ENCODE data around the gene TP73.
"Not testable (repeated sequence)": the region's sequence is repeated elsewhere in the genome, so short reads cannot be mapped to it uniquely, and the experiment has no call there.

Gene TP73

DNA sequence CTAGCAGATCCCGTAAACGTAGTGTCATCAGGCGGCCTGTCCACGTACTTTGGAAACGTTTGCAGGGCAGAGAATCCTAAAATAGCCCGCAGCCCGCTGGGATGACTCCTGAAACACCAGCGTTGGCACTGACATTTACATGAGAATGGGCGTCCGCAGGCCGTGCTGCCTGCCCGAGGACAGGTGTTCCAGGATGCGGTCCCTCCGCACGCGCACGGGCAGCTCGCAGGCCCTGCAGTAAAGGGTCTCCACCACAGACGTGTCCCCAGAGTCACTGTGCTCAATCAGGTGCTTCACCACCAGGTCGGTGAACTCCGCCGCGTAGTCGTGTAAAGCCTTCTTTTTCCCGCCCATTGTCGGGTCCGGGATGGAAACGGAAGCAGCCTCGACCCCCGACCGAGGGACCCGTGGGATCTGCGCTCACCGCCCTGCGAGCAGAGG is 94.1 kb downstream of the TP73 start:
- peak; percentile 29 for DNase-seq

DNA sequence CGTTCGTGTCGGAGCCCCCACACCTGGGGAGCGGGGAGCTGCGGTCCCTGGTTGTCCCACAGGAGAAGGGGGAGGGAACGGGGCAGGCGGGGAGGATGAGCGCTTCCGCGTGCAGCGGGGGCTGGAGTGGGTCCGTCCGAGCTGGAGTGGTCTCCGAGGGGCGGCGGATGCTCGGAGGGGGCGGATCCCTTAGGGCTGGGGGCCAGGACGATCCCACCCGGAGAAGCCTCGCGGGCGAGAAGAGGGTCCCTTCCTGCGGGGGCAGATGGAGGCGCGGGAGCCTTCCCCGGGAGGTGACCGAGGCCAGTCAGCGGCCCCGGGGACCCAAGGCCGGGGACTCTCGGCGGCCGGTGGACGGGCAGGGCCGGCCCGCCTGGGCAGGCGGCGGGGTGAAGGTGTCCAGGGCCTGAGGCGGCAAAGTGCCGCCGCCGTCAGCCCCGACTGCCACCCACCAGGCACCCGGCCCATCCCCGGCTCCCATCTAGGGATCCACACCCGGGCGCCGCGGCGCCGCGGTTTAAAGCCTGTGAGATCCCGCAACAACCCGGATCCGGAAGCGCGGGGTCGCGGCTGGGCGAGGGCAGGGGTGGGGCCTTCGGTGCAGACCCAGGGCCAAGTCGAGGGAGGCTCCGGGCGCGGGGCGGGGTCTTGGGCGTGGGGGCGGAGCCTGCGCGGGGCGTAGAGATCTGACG is 94.7 kb downstream of the TP73 start:
- peak; percentile 93 for DNase-seq

DNA sequence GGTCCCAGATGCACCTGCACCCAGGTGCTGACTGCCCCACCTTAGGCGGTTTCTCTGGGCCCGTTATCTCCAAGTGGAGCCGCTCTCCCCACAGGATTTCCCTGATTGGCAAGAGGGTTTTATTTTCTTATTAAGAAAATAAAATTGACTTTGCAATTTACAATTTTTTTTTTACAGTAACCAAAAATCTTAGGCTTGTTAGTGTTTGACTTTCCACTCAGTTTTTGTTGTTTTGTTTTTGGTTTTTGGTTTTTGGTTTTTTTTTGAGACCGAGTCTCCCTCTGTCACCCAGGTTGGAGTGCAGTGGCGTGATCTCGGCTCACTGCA is 95.2 kb downstream of the TP73 start:
- no peak for DNase-seq

DNA sequence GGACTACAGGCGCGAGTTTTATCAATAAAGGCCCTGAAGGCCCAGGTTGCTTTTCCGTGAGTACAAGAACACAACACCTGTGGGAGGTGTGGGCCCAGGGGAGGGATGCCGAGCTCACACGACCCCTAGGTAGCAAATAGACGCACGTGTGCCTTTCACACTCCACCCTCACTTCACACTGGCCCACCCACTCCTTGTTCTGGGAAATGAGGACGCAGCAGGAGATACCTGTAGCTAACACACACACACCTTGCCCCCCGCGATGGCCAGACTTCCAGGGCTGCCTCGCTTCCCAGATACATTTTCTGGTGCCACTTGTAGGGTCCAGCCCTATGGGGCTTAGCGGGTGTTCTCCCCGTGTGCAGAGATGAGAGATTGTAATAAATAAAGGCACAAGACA is 95.6 kb downstream of the TP73 start:
- DNase-seq: no peak

DNA sequence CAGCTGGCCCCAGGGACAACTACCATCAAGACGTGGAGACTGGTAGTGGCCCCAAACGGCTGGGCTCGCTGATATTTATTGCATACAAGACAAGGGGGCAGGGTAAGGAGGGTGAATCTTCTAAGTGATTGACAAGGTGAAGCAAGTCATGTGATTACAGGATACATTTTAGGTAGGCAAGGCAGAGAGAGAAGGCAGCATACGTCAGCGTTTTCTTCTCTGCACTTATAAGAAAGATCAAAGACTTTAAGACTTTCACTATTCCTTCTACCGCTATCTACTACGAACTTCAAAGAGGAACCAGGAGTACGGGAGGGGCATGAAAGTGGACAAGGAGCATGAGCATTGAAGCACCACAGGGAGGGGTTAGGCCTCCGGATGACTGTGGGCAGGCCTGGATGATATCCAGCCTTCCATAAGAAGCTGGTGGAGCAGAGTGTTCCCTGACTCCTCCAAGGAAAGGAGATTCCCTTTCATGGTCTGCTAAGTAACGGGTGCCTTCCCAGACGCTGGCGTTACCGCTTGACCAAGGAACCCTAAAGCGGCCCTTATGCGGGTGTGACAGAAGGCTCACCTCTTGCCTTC is 96.1 kb downstream of the TP73 start:
- not testable (repeated sequence) for DNase-seq

DNA sequence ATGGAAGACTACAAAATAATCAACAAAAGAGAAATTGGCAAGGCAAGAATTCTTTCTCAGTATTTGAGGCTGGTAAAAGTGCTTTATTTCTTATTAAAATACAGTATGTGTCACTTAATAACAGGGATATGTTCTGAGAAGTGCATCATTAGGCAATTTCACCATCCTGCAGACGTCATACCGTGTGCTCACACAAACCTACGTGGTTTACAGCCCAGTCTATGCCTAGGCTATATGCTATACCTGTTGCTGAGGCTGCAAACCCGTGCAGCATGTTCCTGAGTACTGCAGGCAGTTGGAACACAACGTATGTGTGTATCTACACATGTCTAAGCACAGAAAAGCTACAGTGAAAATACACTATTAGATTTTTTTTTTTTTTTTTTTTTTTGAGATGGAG is 97.2 kb downstream of the TP73 start:
- DNase-seq: no peak

DNA sequence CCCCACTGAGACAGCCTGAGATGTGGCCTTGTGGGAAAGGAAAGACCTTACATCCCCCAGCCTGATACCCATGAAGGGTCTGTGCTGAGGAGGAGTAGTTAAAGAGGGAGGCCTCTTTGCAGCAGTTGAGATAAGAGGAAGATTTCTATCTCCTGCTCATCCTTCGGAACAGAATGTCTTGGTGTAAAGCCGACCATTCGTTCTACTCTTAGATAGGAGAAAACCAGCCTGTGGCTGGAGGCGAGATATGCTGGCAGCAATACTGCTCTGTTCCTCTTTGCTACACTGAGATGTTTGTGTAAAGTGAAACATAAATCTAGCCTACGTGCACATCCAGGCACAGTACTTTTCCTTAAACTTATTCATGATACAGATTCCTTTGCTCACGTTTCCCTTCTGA is 98.4 kb downstream of the TP73 start:
- DNase-seq: no peak

DNA sequence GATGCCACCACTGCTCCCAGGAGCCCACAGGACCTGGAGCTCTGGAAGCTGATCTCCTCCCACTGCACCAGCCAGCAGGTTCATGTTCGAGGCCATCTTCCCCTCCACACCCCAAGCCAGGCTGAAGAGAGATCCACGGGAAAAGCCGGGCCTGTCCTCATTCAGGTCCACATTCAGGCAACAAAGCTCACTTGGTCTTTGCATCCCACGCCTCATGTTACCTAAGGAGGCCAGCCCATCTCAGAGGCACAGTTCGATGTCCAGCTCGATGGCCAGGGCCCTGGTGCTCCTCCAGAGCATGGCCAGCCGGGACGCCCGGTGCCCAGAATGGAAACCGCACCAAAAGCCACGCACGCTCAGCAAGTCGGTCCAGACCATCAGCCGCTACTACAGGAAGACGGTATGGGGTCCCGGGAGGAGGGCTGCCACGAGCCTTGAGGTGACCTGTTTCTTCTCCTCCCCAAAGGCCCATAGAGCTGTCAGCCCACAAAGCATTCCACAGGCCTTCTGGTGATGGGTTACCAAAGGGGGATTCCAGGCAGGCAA is 100.2 kb downstream of the TP73 start, which contains the start of gene CCDC27:
CCDC27 (plus strand) TSS at position 51 of the 546 bp plus-strand sequence; CDS start at position 83, 32 bp downstream.
- DNase-seq: no peak

DNA sequence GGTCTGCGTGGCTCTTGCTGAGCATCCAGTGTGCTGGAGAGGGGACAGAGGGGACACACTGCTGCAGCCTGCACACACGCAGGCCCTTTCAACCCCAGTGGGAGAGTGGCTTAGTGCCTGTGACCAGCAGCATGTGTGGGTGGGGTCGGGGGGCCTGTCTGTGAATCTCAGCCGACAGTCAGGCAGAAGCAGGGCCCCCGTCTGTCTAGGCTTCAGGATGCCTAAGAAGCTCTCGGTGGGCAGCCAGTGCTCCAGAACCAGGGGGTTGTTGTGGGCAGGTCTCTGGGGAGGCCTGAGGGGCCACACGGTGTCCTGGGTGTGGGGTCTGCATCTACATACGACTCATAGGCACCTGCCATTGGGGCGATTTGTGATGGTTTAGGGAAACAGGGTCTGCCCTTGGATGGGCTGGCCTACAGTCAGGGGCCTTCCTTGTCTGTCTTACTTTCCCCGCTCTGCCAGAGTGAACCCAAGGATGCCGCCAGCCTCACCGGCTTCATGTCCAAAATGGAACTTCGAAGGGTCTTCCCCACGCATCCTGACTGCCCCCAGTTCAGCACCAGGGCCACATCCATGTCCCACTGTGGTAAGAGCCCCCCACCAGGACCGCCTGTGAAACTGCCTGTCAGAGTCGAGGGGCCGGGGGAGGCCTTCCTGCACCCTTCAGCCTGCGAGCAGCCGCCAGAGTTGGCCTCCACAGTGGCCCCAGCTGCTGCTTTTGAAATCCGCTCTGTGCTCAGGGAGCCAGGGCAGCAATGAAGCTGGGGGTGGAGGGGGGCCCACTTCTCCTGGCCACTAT is 101.5 kb downstream of the TP73 start:
- DNase-seq: no peak

DNA sequence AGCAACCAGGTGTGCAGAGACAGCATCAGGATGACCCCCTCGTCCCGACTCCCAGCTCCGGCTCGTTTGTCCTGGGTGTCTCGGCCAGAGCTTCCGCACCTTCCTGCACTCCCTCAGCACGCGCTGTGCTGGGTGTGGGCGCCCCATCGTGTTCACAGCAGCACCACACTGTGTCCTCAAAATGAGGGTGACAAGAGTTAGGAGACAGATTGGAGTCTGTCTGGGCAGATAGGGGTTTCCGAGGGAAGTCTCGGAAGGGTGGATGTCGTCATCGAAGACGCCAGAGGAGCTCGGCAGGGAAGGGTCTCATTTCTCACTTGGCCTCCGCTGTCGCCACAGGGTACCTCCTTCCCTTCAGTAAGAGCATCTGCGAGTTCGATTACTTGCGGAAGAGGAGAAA is 104.1 kb downstream of the TP73 start:
- DNase-seq: no peak

DNA sequence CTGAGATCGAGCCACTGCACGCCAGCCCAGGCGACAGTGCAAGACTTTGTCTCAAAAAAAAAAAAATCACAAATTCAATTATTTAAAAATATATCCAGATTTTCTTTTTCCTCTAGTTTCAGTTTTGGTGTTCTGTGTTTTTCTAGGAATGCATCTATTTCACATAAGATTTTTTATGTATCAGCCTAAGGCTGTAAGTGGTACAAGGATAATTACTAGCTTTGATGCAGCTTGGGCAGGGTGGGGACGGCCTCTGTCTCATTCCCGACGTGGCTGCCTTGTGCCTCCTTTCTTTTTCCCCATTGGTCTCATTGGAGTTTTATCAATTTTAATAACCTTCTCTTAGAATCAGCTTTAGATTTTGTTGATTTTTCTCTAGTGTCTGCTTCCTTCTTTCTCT is 106.8 kb downstream of the TP73 start:
- no peak for DNase-seq

DNA sequence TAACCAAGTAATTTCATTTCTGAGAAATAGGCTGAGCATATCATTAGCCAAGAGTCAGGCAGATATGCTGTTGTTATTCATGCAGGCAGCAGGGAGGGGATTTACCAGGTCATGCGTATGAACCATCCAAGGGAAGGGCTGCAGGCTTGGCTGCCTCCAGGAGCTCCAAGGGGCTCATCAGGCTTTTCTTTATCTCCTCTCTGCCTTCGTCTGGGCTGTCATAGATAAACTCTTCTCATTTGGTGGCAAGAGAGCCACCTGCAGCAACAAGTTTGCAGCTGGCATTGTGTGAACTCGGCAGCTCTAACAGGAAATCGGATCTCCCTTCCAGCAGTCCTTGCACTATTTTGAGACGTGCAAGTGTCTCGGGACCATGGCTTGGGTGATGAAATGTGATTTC is 107.5 kb downstream of the TP73 start:
- no peak for DNase-seq

DNA sequence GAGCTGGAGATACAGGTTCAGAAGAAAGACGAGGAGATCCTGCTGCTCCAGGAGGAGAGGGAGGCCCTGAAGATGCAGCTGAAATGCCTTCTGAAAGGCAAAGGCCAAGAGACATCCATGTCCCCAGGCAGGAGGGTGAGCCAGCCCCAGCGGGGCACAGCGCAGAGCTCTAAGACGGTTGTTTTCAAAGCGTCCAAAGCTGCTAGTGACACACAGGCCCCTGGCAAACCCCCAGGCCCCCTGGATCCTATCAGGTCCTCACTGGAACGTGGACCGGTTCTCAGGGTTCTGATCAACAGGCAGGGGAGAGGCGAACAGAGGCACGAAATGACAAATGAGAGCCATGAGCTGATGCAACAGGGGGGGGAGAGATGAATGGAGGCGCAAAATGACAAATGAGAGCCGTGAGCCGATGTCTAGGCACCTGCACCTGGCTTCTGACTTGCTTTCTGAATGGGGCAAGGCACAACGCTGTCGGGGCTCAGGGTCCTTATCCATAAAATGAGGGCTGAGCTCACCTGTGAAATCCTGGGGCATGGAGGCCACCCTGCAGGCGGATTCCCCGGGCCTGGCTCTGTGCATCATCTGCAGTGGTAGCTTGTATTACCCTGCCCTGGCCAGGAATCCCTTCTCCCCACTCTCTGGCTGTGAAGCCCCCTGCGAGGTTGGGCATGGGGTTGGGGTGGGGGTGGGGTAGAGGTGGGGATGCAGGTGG is 109.1 kb downstream of the TP73 start:
- no peak for DNase-seq

DNA sequence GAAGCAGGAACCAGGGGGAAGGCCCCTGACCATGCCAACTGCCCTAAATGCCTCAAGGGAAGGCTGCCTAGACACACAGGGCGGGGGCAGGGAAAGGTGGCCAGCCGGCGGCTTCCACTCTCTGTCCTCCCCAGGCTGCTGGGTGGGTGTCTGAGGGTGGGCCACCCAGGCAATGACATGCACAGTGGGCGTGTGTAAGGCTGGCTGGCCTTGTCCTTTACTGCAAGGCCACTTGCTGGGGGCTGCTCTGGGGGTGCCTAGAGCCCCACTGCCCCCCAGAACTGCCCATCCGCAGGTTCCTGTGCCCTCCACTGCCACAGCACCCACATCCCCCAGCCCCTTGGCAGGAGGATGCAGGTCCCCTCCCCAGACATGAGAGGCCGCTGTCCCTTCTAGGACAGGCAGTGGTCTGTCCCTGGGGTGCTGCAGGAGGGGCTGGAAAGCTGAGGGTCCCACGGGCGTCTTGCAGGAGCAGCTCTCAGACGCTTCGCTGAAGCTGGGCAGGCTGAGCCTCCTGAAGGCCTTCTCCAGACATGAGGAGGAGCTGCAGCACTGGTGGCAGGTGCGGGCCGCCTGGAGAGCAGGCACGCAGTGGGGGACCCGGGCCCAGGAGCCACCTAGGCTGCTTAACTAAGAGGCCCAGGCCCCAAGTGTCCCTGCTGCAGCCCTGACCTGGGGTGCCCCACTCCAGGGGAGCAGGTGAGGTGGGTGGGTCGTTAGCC is 110.0 kb downstream of the TP73 start:
- no peak for DNase-seq

DNA sequence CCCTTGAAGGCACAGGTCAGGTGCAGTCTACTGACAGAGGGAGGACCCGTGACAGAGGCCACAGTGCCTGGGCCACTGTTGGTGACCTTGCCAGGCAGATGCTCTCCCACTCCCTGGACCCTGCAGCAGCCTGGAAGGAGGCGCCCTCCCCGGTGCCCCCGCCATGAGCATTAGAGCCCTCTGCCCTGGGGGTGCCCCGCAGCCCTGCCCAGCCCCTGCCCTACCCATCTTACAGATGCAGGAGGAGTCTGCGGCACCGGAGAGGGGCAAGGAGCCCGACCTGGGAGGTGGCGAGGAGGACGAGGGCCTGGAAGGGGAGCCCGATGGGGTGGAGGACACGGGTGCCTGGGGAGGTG is 110.5 kb downstream of the TP73 start:
- no peak for DNase-seq

DNA sequence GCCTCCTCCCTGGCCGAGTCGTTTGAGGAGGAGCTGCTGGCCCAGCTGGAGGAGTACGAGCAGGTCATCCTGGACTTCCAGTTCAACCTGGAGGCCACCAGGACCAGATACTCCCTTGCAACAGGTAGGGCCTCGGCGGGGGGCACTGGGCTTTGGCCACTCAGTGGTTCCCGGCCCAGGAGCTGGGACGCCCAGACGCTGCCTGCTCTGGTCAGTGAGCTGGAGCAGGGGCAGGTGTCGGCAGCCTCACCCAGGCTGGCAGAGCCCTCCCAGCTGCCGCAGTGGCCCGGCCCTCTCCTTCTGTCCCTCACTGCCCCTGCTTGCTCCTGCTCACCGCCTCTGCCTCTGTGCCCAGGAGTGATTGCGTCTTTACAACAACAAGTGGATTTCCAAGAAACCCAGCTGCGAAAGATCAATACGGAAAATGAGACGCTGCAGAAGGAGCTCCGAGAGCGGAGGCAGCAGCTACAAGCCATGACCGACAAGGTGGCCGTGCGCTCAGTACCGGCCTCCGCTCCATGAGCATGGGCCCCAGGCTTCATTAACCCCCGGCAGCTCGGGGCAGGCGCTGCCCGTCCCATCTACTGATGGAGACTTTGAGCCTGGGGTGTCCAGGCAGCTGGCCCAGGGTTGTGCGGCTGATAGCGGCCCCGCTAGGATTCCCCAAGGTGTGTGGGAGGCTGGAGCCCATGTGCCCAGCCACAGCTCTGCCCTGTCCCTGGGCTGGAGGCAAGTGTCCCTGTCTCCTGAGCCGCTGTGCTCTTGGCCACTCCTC is 111.2 kb downstream of the TP73 start:
- DNase-seq: peak; percentile 44

DNA sequence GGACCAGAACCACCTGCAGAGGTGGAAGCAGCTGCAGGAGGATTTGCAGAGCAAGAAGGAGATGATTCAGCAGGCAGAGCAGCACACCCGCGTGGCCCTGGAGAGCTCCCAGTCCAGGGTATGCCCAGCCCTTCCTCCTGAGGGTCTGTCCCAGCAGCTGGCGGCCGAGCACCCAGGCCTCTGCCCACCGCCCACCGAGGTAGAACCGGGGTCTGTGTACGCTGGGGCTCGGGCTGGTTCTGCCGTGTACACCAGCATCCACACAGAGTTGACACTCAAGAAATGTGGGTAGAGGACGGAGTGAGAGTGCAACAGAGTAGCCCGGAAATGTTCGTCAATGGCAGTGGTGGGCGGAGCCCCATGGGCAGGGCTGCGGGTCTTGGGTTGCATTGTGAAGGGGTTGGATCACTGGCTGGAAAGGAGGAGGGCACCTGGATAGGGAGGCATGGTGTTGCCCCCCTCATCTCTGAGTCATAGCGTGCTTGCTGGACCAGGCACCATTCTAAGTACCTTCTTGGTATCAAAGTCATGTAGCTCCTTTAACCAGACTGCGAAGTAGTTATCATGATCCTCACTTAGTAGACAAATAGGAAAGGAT is 115.1 kb downstream of the TP73 start:
- DNase-seq: peak; percentile 43

DNA sequence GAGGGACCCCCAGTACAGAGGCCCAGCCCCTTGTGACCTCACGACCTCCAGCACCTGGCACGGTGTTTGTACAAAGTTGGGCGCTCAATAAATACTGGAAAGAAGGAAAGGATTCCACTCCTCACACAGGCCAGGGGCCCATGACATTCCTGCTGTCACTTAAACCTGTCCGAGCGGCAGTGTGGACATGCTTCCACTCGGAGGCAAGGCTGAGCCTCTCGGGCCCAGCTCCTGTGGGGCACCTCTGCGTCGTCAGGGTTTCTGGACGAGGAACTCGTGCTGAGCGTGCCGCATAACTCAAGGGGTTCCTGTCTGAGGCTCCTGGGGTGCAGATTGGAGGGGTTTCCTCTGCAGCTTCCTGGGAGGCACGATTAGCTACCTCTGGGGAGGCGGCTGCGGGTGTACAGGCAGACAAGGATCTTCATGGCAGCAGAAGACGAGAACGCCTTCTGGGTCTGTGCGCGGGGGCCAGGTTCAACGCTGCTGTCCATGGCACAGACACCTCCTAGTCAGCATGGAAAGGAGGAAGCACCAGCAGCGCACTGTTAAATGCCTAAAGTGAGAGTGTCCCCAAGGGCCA is 116.6 kb downstream of the TP73 start:
- DNase-seq: no peak

DNA sequence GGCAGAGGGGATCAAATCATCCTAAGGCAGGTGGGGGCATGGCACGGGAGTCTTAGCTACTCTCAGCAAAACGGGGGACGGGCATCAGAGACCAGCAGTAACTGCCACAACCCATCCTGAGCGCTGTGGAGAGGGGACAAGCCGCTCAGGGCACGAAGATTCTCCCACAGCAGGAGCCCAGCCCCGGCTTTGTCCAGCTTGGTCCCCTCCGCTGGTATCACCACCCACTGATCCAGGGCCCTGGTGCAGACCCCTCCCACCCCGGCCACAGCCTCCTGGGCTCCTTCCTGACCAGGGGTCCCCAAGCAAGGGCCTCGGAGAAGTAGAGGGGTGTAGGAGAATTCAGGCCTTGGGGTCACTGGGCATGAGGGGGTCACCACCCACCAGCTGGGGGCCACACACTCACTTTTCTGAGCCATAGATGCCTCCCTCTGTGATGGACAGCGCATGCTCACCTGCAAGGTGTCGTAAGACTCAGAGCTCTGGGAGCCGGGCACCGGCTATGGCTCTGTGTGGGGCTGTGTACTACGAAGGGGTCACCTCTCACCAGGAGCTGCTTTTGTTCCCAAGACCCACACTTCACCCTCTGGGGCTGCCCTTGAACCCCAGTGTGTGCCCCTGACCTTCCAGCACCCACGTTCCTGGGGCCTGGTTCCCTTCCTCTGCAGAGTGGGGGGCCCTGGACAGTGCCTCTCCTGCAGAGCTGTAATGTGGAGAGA is 117.9 kb downstream of the TP73 start:
- no peak for DNase-seq

All from DMS53 (cell line).